ENCODE results near the gene SGSH. TPM values are rescaled to one million over a fixed set of nuclear protein-coding genes. Genes with fewer than 3 reads are reported as not detected.

SGSH gene
- total RNA-seq, 2 donors from 2014 or later: 40.4 to 42.5 TPM

DNA sequence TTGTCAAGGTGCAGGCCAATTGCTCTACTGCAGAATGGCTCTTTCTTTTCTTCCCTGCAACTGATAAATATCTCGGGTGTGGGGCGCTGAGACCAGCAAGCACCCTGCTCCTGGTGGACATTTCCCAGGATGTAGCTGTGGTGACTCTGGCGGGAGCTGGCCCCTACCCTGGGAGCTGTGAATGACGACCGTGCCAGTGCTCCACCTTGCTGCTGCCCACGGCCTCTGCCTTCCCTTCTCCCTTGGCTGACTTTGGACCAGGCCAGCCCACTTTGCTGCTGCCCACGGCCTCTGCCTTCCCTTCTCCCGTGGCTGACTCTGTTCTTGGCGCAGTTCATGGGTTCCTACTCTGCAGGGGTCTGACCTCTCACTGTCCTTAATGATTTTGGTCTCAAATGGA, 34.2 kb downstream of the SGSH start:
- H3K27me3 Mint-ChIP-seq (ENCODE audit: insufficient read depth): no peaks in the 10 kb centered on the region
- H3K4me1 Mint-ChIP-seq: peaks cover 2% of the 10 kb centered on the region
- Histone ChIP-seq H3K36me3 (ENCODE audit: control insufficient read depth, insufficient read depth, low read length) (no peaks in the 10 kb centered on the region), H3K4me3 (ENCODE audit: low read length) (no peak overlapping the region), H3K27ac (ENCODE audit: low read depth, low read length) (no peak overlapping the region), H3K4me1 (ENCODE audit: control insufficient read depth, insufficient read depth, low read length) (no peaks in the 10 kb centered on the region), H3K9ac (ENCODE audit: extremely low read depth, low read length, poor library complexity, severe bottlenecking) (no peak overlapping the region), H3K9me3 (ENCODE audit: control insufficient read depth, low read length) (no peaks in the 10 kb centered on the region), H3K27me3 (ENCODE audit: control insufficient read depth, insufficient read depth, low read length, poor library complexity, severe bottlenecking) (no peaks in the 10 kb centered on the region)
- H3K4me3 Mint-ChIP-seq: no peak overlapping the region
- H3K9me3 Mint-ChIP-seq: no peaks in the 10 kb centered on the region
- no peak overlapping the region for H3K27ac Mint-ChIP-seq
- no peak for DNase-seq
- H3K36me3 Mint-ChIP-seq (ENCODE audit: low read depth): no peaks in the 10 kb centered on the region
- TF ChIP-seq, protein P1, sequence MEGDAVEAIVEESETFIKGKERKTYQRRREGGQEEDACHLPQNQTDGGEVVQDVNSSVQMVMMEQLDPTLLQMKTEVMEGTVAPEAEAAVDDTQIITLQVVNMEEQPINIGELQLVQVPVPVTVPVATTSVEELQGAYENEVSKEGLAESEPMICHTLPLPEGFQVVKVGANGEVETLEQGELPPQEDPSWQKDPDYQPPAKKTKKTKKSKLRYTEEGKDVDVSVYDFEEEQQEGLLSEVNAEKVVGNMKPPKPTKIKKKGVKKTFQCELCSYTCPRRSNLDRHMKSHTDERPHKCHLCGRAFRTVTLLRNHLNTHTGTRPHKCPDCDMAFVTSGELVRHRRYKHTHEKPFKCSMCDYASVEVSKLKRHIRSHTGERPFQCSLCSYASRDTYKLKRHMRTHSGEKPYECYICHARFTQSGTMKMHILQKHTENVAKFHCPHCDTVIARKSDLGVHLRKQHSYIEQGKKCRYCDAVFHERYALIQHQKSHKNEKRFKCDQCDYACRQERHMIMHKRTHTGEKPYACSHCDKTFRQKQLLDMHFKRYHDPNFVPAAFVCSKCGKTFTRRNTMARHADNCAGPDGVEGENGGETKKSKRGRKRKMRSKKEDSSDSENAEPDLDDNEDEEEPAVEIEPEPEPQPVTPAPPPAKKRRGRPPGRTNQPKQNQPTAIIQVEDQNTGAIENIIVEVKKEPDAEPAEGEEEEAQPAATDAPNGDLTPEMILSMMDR (conservative IDR thresholded peaks at IDR 0.05): no peak
- WGBS, 2 experiments (ENCODE audit: insufficient coverage in 1 of 2, insufficient read length in 1 of 2): 93 to 100% methylated on average over 3 to 9 of the region's 9 CpGs

DNA sequence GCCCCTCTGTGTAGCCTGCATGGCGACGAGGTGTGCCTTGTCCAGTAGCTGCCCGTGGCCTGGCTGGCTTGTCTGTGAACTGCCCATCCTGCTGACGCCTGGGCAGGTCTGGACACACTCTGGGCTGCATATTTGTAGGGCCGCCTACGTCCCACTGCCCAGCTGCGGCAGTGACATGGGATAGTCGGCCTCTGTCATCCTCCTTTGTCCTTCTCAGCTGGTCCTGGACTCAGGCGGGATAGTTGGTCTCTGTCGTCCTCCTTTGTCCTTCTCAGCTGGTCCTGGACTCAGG, 35.8 kb downstream of the SGSH start:
- Mint-ChIP-seq H3K4me1 (peaks cover 2% of the 10 kb centered on the region), H3K36me3 (ENCODE audit: low read depth) (no peaks in the 10 kb centered on the region), H3K9me3 (no peaks in the 10 kb centered on the region), H3K27me3 (ENCODE audit: insufficient read depth) (no peaks in the 10 kb centered on the region), H3K4me3 (no peak overlapping the region), H3K27ac (no peak overlapping the region)
- peak overlapping the region; percentile 92 for H3K27ac ChIP-seq (ENCODE audit: low read depth, low read length)
- H3K4me3 ChIP-seq (ENCODE audit: low read length): no peak overlapping the region
- H3K9ac ChIP-seq (ENCODE audit: extremely low read depth, low read length, poor library complexity, severe bottlenecking): no peak overlapping the region
- 59 to 84% methylated on average over 5 to 8 of the region's 10 CpGs for WGBS, 2 experiments (ENCODE audit: insufficient coverage in 1 of 2, insufficient read length in 1 of 2)
- TF ChIP-seq, protein P1 (conservative IDR thresholded peaks at IDR 0.05): no peak
- no peaks in the 10 kb centered on the region for H3K9me3 ChIP-seq (ENCODE audit: control insufficient read depth, low read length)
- no peaks in the 10 kb centered on the region for H3K36me3 ChIP-seq (ENCODE audit: control insufficient read depth, insufficient read depth, low read length)
- no peaks in the 10 kb centered on the region for H3K4me1 ChIP-seq (ENCODE audit: control insufficient read depth, insufficient read depth, low read length)
- H3K27me3 ChIP-seq (ENCODE audit: control insufficient read depth, insufficient read depth, low read length, poor library complexity, severe bottlenecking): no peaks in the 10 kb centered on the region
- DNase-seq: no peak

- Histone ChIP-seq H3K27me3 (ENCODE audit: control insufficient read depth, insufficient read depth, low read length, poor library complexity, severe bottlenecking) (no peaks in the 10 kb centered on the region), H3K27ac (ENCODE audit: low read depth, low read length) (peak overlapping the region; percentile 92), H3K9me3 (ENCODE audit: control insufficient read depth, low read length) (no peaks in the 10 kb centered on the region), H3K36me3 (ENCODE audit: control insufficient read depth, insufficient read depth, low read length) (no peaks in the 10 kb centered on the region), H3K4me1 (ENCODE audit: control insufficient read depth, insufficient read depth, low read length) (no peaks in the 10 kb centered on the region), H3K9ac (ENCODE audit: extremely low read depth, low read length, poor library complexity, severe bottlenecking) (no peak overlapping the region), H3K4me3 (ENCODE audit: low read length) (no peak overlapping the region)
- Mint-ChIP-seq H3K27ac (no peak overlapping the region), H3K27me3 (ENCODE audit: insufficient read depth) (no peaks in the 10 kb centered on the region), H3K4me1 (peaks cover 2% of the 10 kb centered on the region), H3K9me3 (no peaks in the 10 kb centered on the region), H3K4me3 (no peak overlapping the region), H3K36me3 (ENCODE audit: low read depth) (no peaks in the 10 kb centered on the region)
- TF ChIP-seq, protein P1 (conservative IDR thresholded peaks at IDR 0.05): no peak
- DNase-seq: no peak
- WGBS, 2 experiments (ENCODE audit: insufficient coverage in 1 of 2, insufficient read length in 1 of 2): 85 to 91% methylated on average over 14 to 26 of the region's 26 CpGs
Measured at GRCh38 chr17:80183581-80184422, 36.3 kb downstream of the SGSH start.
